Left ventricle myocardium superior (tissue), 1 donor: ENCODE data around the gene MROH7. TPM values are rescaled to one million over a fixed set of nuclear protein-coding genes. Genes with fewer than 3 reads are reported as not detected.

Experiments used
- ATAC-seq: fragments of 200-7000 bp; cut with Tn5 transposase; one replicate; pipeline ENCODE4 v1.9.1; 2020; ENCODE audit warnings: mild to moderate bottlenecking, moderate library complexity
- DNase-seq: peaks from one replicate; pipeline ENCODE4 v3.0.0-alpha.2; 2020
- intact Hi-C: fragments of 100-400 bp; cut with micrococcal nuclease; formaldehyde crosslinking; loops from one replicate; pipeline ENCODE4 v1.11.0; 2022
- total RNA-seq: library from RNA; stranded (reverse); fragmentation: NEBNext Ultra II Directional; extraction: Animal tissue kit (Norgen Biotek cat#: 25700); gene quantifications from one replicate; pipeline ENCODE4 v1.2.1, GENCODE V29; 2021
- donor health status: DM: no; HTN: yes; CAD: no; lungs with severe emphysema.

The MROH7 gene
- total RNA-seq, 1 donor from 2014 or later = 7.0 TPM

GRCh38 chr1:54754486-54755285 is 113.1 kb downstream of the MROH7 start:
- no peak for ATAC-seq
- intact Hi-C loops = no loop called here
- no peak for DNase-seq

DNA sequence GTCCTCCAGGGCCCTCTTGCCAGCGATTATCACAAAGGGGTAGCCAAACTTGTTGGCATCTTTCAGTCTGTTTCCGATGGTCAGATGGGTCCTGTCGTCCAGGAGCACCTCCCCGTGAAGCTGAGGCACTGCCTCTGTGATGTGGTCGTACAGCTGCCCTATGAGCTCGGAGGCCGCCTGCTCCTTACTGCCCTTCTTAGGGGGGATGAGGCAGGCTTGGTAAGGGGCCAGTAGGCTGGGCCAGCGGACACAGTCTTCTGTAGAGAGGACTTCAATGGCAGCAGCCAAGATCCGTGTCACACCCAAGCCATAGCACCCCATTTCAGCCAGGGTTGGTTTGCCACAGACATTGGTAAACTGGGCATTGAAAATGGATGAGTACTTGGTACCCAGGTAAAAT is 116.2 kb downstream of the MROH7 start:
- no peak for DNase-seq
- ATAC-seq = no peak
- intact Hi-C loops = no loop called here

DNA sequence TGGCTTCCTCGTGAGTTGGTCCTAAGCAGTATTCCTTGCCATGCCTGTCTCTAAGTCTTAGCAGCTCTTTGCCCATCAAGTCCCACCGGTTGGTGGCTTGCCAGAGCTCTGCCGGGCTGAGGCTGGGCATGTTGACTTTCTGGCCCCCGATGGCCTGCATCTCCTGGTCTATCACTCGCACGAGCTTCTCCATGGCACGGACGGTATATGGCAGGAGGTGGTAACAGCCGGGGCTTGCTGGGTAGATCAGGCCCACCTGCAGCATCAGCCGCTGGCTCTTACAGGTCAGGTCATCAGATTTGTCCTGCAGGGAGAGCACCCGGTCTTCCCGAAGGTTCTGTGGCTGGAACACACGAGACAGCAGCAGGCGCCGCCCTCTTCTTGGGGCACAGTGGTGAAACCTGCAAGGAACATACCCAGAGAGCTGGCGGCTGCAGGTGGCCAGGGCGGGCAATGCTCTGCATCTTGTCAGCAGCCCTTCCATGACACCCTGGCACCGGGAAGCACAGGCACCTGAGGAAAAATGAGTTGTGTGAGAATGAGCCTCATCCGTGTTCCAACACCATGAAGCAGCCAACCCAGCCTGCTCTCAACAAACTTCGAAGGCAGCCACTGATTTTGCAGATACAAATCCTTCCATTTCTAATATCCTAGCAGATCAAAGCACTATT is 117.2 kb downstream of the MROH7 start:
- ATAC-seq (no peak), DNase-seq (no peak)
- intact Hi-C loops = no loop called here

Other genes with a start within 250 kb of the MROH7 start
- 57.0 TPM for gene SSBP3, start 235.4 kb upstream of the MROH7 start, total RNA-seq
- 48.9 TPM for gene ACOT11, start 93.6 kb upstream of the MROH7 start, total RNA-seq
- 1.2 TPM for gene FAM151A, start 18.3 kb upstream of the MROH7 start, total RNA-seq
- gene TTC4, start 74.1 kb downstream of the MROH7 start, total RNA-seq = 13.2 TPM
- 4.0 TPM for gene PARS2, start 122.7 kb downstream of the MROH7 start, total RNA-seq
- 0.17 TPM for gene TTC22, start 159.5 kb downstream of the MROH7 start, total RNA-seq
- 9.8 TPM for gene DHCR24, start 245.4 kb downstream of the MROH7 start, total RNA-seq